GM18505 (cell line): ENCODE data around the gene RIF1.

Source experiments
- ATAC-seq: cut with Tn5 transposase; IDR thresholded peaks from one replicate; pipeline ENCODE4 v1.9.1; 2021; ENCODE audit not compliant: unreplicated experiment
- POLR2A ChIP-seq: IDR thresholded peaks from 4 replicates; pipeline ENCODE4 v1.6.1; 2011; ENCODE audit warnings: borderline replicate concordance; ENCODE audit not compliant: insufficient read depth, insufficient read length; ENCODE audit errors: extremely low read depth

RIF1 gene

GRCh38 chr2:151476287-151476686 lies 66.6 kb downstream of the RIF1 start:
- no peak for TF ChIP-seq POLR2A
- ATAC-seq, result no peak

GRCh38 chr2:151478011-151478410 lies 68.3 kb downstream of the RIF1 start:
- no peak for TF ChIP-seq POLR2A
- no peak for ATAC-seq

- no peak for ATAC-seq
- no peak for TF ChIP-seq POLR2A
Measured at GRCh38 chr2:151481744-151482143, 72.0 kb downstream of the RIF1 start.

GRCh38 chr2:151482171-151482725 lies 72.5 kb downstream of the RIF1 start:
- ATAC-seq, result no peak

GRCh38 chr2:151483546-151483945 lies 73.8 kb downstream of the RIF1 start:
- no peak for ATAC-seq
- TF ChIP-seq POLR2A, result no peak

More at GRCh38 chr2:151482171-151482725, 72.5 kb downstream of the RIF1 start:
- TF ChIP-seq POLR2A, result no peak

- TF ChIP-seq POLR2A, result no peak
- no peak for ATAC-seq
Measured at GRCh38 chr2:151484100-151484499, 74.4 kb downstream of the RIF1 start.

- no peak for ATAC-seq
Measured at GRCh38 chr2:151486053-151486452, 76.4 kb downstream of the RIF1 start.

GRCh38 chr2:151490276-151490675 lies 80.6 kb downstream of the RIF1 start:
- ATAC-seq, result no peak
- no peak for TF ChIP-seq POLR2A

More at GRCh38 chr2:151486053-151486452, 76.4 kb downstream of the RIF1 start:
- TF ChIP-seq POLR2A, result no peak

- no peak for ATAC-seq
- TF ChIP-seq POLR2A, result no peak
Measured at GRCh38 chr2:151491496-151491895, 81.8 kb downstream of the RIF1 start.

- no peak for ATAC-seq
- no peak for TF ChIP-seq POLR2A
Measured at GRCh38 chr2:151498178-151498577, 88.5 kb downstream of the RIF1 start.

- no peak for ATAC-seq
- no peak for TF ChIP-seq POLR2A
Measured at GRCh38 chr2:151506170-151506569, 96.5 kb downstream of the RIF1 start.

- TF ChIP-seq POLR2A, result no peak
- ATAC-seq, result no peak
Measured at GRCh38 chr2:151508519-151508918, 98.8 kb downstream of the RIF1 start.

GRCh38 chr2:151518802-151519201 lies 109.1 kb downstream of the RIF1 start:
- no peak for ATAC-seq
- no peak for TF ChIP-seq POLR2A

- TF ChIP-seq POLR2A, result no peak
- no peak for ATAC-seq
Measured at GRCh38 chr2:151520976-151521375, 111.3 kb downstream of the RIF1 start.

GRCh38 chr2:151522556-151522955 lies 112.9 kb downstream of the RIF1 start:
- ATAC-seq, result no peak
- TF ChIP-seq POLR2A, result no peak
